SKM-1 treated with dmso at 0.1 percent for 144 hours (cell line): ENCODE results near the gene EHD4.

ENCODE experiments used
- DNase-seq: peaks from one replicate; lab custom pipeline; 2025; ENCODE audit not compliant: unreplicated experiment; lab: John Stamatoyannopoulos, UW

Gene EHD4

GRCh38 chr15:41972253-41973242, at the start of gene EHD4:
EHD4 (minus strand) TSS chr15:41972557; CDS start chr15:41972494, 63 bp downstream.
- peak; percentile 71 for DNase-seq

- no peak for DNase-seq
These were observed 49.2 kb upstream of the EHD4 start for GRCh38 chr15:42021593-42021992.

GRCh38 chr15:42020713-42021273, 48.4 kb upstream of the EHD4 start, which contains the start of gene PLA2G4E:
PLA2G4E (minus strand) TSS chr15:42021042; CDS start chr15:42021030, 12 bp downstream.
- DNase-seq, result no peak

- DNase-seq, result no peak
These were observed 46.2 kb upstream of the EHD4 start for GRCh38 chr15:42018306-42019224.

- no peak for DNase-seq
These were observed 44.6 kb upstream of the EHD4 start for GRCh38 chr15:42016971-42017370.

- DNase-seq, result no peak
These were observed 42.0 kb upstream of the EHD4 start for GRCh38 chr15:42014406-42014805.

GRCh38 chr15:42012928-42013482, 40.6 kb upstream of the EHD4 start:
- DNase-seq, result no peak

- DNase-seq, result no peak
These were observed 39.9 kb upstream of the EHD4 start for GRCh38 chr15:42012241-42012640.

- no peak for DNase-seq
These were observed 38.7 kb upstream of the EHD4 start for GRCh38 chr15:42011074-42011473.

GRCh38 chr15:42010434-42010833, 38.1 kb upstream of the EHD4 start:
- no peak for DNase-seq

GRCh38 chr15:42009474-42009873, 37.1 kb upstream of the EHD4 start:
- no peak for DNase-seq

GRCh38 chr15:42009022-42009421, 36.7 kb upstream of the EHD4 start:
- DNase-seq, result no peak

- no peak for DNase-seq
These were observed 35.0 kb upstream of the EHD4 start for GRCh38 chr15:42007386-42007785.

- no peak for DNase-seq
These were observed 30.0 kb upstream of the EHD4 start for GRCh38 chr15:42002333-42002732.

GRCh38 chr15:42001236-42001635, 28.9 kb upstream of the EHD4 start:
- no peak for DNase-seq

- no peak for DNase-seq
These were observed 27.2 kb upstream of the EHD4 start for GRCh38 chr15:41999290-42000285.

- DNase-seq, result no peak
These were observed 25.5 kb upstream of the EHD4 start for GRCh38 chr15:41997845-41998244.

GRCh38 chr15:41996921-41997592, 24.7 kb upstream of the EHD4 start:
- no peak for DNase-seq

- no peak for DNase-seq
These were observed 24.0 kb upstream of the EHD4 start for GRCh38 chr15:41996376-41996775.
